TTC549 (cell line): ENCODE measurements around the gene RAB30.

Experiments
- FAIRE-seq: peaks from 2 replicates; lab custom pipeline; 2012; peaks lifted over from hg19 to GRCh38; lab: Jason Lieb, UNC

RAB30 gene

DNA sequence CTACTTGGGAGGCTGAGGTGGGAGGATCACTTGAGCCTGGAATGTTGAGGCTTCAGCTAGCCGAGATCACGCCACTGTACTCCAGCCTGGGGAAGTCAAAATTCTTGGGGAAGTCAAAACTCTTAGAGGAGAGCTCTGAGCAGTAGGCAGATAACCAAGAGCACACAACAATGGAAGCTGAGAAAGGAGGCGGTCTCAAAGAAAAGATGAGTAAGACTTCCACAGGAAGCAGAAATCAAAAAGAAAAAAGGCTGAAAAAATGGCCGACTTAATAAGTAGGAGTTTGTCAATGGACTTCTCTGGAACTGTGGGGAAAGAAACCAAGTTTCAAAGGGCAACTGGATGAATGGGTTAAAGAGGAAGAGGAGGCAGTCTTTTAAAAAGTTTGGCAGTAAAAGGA is 32.1 kb downstream of the RAB30 start:
- FAIRE-seq: no peak

DNA sequence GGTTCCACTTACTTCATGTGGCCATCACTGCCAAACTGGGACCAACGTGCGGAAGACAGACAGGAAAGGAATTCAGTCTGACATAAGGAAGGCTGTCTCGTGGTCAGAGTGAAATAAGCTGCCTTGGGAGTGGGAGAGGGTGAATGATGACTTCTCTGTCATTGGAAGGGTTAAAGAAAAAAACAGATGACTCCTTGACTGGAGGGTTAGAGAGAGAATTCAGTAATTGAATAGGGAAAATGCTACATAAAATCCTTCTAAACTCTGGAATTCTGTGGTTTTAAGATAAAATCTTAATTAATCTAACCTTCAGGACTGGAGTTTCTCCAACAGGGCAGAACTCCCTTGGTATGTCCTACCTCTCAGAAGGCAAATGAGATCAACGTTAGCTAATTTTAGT is 33.8 kb downstream of the RAB30 start:
- FAIRE-seq: no peak

DNA sequence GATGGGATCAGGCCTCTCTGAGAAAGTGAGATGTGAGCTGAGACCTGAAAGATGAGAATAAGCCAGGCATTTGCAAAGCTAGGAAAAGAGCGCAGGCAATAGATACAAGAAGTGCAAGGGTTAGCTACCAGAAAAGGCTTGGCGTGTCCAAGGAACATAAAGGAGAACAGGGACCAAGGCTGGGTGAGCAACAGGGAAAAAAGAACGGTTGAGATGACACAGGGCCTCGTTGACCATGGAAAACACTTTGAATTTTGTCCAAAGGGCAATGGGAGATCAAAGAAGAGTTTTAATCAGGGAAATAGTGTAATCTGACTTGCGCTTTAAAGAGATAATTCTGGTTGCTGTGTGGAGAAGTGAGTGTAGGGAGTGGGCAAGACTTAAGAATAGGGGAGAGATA is 35.0 kb downstream of the RAB30 start:
- FAIRE-seq: no peak

DNA sequence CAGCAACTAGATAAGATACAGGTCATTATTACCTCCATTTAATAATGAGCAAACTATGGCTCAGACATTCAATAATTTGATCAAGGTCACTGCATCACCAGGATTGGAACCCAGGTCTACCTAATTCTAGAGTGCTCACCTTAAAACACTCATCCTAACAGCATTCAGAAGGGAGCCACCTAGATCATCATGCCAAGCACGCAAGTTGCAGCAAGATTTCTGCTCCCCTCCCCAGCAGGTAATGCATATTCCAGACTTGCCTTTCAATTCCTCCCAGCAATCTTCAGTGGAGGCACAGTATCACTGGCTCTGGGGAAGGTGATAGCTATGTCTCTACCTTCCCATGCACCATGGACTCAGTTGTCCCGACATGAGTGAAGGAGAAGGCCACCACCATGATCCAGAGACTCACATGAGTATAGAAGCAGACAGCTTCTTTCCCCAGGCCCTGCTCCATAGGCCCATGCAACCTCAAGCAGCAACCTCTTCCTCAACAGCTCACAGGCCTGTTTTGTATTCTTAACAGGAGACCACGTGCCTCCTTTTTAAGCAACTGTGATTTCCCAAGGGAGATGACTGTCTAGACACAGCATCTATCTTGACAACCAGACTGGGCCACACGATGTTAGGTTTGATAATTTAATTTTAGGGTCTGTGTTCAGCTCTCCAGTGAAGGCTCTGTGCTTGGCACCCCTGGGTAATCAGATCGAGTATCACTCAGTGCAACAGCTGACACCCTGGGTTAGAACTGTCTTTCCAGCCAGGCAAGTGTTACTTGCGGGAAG is 36.4 kb downstream of the RAB30 start:
- FAIRE-seq: no peak

DNA sequence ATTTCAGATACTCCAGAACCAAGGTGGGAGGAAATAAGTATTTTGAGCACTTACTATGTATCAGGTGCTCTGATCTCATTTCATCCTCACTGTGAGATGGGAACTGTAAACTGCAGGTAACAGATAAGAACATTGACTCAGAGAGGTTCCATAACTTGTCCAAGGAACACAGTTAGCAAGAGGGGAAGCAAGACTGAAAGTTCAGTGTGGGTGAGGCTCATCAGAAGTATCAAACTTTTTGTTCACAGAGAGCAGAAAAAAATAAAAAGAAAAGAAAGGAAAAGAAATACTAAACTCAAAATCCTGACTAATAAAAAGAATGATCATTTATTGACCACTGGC is 37.1 kb downstream of the RAB30 start:
- FAIRE-seq: no peak

DNA sequence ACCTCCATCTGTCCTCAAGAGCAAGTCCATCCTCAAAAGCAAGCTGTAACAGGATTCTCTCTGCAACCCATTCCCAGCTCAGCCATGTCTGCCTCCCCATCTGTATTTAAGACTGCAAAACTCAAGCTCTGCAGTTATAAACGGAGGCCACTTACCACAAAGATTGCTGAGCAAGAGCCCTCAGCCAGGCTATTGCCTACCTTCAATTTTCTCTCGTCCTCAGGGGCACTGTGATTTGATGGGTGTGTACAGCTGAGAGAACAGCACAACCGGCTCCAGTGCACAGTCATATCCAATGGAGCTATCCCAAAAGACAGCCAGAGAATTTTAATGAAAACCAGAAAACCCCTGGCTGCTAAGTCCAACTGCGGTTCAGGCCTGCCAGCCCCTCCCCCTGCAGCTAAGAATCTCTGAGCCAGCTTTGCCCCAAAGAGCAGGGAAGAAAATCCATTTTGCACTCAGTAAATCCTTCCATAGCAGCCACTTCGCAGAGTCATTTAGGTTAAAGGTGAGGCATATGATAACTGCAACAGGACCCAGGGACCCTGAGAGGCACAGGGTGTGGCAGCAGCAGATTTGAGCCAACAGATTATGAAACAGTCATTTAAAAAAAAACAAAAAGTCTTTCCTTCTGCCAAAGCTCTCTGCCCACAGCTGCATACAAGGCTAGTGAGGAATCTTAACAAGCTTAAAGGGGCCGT is 37.6 kb downstream of the RAB30 start:
- FAIRE-seq: no peak

DNA sequence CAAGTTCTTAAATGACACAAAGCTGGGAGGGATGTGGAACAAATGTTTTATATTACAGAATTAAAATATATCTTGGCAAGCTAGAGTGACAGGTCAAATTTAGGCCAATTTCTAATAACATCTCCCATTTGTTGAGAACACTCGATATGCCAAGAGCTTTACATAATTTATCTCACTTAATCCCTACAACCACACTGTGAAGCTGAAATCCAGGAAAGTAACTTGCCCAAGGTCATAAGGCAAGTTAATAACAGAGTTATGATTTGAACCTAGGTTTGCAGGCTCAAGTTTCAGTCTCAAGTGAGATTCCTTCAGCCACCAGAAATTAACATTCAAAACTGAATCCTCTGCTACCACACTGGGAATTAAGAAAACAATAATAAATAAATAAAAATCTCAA is 38.3 kb downstream of the RAB30 start:
- no peak for FAIRE-seq

DNA sequence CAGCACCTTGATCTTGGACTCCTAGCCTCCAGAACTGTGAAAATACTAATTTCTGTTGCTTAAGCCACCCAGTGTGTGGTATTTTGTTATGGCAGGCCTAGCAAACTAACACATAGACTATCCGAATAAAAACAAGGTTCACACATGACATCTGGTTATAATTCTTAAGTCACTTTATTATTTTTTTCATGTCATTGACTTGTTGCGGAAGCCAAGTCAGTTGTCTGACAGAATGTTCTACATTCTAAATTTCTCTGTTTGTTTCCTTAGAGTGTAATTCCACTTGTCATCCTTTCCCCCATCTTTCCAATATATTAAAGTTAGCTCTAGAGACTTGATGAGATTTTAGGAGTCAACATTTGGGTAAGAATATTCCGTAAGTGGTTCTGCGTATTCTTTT is 40.6 kb downstream of the RAB30 start:
- FAIRE-seq: no peak

DNA sequence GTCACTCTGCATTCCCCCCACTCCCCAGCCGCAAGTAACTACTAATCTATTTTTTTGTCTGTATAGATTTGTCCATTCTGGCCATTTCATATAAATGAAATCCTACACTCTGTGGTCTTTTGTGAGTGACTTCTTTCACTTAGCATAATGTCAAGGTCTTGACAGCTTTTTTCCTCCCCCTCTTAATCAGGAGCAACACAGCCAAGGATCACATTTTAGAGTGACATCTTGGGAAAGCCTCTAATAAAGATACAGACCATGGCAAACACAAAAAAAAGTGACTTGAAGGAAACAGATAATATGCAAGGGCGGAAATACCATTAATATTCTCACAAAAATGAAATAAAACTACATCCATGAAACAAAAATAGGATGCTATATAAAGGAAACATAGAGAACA is 43.9 kb downstream of the RAB30 start:
- FAIRE-seq: no peak

DNA sequence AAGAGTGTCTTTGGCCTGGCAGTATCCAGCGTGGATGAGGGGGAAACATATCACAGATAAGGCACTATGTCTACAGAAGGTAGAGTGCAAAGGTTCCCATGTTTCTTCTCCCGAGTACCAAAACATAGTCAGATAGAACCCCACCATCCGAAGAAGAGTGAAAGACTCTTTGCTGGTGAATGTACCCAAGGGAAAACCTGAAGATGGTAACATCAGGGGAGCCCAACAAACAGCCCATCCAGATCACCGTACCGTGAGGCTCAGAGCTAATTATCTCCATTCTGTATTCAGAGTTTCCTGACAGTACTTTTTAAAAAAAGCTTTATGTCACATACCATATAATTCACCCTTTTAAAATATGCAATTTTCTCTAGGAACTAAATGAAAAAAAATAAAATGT is 44.4 kb downstream of the RAB30 start:
- FAIRE-seq: no peak

DNA sequence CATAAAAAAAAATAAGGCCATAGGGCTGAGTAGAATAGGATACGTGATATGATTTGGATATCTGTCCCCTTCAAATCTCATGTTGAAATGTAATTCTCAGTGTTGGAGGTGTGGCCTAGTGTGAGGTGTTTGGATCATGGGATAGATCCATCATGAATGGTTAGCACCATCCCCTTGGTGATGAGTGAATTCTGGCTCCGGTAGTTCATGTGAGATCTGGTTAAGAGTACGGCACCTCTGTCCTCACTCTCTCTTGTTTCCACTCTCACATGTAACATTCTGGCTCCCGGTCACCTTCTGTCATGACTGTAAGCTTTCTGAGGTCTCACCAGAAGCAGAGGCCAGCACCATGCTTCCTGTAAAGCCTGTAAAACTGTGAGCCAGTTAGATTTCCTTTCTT is 45.5 kb downstream of the RAB30 start:
- no peak for FAIRE-seq

DNA sequence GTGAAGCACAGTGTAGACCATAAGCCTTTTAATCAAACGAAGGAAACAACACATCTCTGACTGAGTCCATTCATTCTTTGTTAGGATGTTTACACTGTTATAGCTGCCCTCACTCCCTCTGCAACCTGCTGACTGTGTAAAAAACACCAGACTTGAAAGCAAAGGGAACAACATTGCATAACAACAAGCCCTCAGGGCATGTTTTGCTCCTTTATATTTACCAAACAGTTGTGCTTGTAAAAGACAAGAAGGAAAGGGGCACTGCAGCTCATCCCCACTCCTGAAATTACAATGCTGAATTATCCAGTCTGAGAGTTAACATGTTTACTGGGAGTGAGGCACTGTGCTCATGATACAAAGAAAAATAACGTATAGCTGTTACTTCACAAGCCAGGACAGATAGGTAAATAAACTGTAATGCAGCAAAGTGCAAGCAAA is 46.4 kb downstream of the RAB30 start:
- FAIRE-seq: no peak

DNA sequence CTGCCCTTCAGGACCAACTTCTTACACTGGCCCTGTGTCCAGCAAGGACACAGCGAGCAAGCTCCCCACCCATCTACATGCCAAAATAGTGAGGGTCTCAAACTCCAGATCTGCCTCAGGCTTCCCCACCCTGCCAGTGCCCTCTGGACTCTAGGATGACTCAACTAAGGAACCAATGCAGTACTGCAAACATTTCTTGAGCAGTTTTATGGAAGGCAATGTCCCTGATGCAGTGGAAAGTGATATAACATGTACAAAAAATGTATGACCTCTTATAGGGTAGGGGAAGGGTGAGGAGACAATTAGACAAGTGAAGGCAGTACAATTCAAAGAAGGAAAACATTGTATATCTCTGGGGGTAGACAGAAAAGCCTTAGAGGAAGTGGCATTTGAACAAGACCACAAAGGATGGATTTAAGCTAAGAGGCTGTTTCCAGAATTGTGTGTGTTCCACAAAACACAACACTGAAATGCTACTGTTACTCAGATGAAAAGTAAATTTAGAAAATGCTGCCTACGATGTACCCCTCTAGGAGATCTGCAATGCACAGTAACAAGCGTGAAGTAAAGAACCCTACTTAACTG is 47.3 kb downstream of the RAB30 start:
- no peak for FAIRE-seq

DNA sequence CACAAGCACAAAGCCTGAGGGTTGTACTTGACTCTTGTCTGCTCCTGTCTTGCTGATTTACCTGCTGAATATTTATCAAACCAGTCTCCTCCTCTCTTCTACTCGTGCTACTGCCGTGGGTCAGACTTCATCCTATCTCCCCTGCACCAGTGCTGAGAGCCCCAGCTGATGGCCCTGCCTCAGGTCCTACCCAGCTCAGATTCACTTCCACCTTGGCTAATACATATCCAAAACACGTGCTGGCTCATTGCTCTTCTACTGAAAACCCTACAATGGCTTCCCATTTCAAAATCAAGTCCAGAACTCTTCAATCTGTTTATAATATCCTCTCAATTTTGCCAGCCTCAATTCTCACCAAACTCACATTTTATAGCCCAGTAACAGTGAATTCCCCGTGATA is 48.3 kb downstream of the RAB30 start:
- no peak for FAIRE-seq

DNA sequence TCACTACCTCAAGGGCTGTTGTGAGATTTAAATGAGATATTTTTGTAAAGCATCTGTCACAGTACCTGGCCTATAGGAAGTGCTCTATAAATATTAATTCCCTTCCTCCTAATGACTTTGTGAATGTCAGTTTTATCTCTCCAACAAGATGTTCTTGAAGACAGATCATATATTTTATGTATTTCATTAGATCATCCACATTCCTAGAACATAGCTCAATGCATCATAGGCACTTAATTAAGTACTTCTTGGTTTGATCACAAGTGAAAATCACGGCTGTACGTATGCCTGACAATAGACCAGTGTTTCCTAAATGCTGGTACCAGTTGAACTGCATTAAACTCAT is 49.9 kb downstream of the RAB30 start:
- FAIRE-seq: no peak

DNA sequence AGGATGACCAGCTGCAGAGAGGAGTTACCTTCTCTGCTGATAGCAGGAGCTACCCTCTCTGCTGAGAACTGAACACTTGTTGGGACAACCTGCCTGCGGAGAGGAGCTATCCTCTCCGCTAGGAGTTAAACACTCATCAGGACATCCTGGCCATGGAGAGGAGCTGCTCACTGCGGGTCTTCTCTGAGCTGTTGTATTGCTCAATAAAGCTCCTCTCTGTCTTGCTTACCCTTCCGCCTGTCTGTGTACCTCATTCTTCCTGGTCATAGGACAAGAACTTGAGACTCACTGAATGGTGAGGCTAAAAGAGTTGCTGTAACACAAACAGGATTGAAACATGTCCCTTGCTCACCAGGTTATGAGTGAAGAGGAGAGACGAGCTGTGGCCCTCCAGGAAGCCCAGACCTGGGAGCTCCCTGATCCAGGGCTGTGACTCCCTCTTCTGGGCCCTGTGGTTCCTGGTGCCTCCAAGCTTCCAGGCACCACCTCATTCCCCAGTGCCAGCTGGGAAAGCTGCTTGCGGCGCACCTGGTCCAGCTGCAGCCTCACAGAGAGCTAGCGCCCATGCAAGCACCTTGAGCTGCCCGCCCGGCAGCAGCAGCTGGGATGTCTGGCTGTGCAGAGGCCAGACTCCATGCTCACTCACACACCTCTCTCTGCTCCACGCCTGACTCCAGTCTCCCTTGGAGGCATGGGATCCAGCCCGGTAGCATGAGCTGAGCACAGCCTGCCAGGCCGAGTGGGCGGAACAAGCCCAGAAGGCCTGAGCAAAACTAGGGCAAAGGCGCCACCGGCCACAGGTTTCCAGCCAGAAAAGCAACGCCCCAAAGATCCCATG is 50.5 kb downstream of the RAB30 start:
- FAIRE-seq: no peak

DNA sequence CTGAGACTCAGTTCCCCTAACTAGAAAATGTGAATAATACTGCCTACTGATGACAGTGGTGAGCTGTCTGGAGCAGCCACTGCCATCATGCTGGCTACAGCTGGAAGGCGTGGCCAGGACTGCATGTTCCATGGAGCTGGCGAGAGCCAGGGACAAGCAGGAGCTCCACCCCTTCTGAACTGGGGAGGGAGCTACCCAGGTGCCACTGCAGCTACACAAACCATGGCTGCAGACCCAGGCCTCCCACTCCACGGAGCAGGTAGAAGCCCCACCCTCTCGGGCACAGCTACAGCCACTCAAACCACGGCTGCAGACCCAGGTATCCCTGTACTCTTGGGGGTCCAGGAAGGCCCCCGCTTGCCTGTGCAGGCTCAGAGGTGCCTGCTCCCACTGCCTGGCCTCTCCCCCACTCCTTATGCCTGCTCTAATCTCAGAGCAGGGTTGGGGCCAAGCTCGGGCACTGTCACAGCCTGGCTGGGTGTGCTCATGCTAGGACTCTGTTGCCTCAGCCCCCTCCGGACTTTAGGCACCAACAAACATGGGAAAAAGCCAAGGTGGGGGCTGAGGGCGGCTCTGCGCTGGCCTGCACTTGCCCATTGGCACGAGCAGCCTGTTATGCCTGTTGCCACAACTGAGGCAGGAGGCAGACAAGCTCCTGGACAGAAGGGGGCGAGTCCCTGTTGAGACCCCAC is 51.7 kb downstream of the RAB30 start:
- no peak for FAIRE-seq

DNA sequence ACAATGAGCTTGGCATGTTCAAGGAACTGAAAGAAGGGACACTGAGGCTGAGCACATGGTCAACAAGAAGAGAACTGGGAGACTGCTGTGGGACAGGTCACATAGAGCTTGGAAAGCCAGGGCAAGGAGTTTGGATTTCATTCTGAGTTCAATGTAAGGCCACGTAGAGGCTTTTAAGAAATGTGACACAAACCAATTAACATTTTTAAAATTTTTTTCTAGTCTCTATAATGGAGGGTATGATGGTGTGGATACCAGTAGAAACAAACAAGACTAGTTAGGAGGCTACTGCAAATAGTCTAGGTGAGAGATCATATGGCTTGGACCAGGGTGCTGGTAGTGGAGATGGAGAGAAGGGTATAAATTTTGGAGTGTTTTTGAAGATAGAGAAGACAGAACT is 56.7 kb downstream of the RAB30 start:
- FAIRE-seq: no peak

DNA sequence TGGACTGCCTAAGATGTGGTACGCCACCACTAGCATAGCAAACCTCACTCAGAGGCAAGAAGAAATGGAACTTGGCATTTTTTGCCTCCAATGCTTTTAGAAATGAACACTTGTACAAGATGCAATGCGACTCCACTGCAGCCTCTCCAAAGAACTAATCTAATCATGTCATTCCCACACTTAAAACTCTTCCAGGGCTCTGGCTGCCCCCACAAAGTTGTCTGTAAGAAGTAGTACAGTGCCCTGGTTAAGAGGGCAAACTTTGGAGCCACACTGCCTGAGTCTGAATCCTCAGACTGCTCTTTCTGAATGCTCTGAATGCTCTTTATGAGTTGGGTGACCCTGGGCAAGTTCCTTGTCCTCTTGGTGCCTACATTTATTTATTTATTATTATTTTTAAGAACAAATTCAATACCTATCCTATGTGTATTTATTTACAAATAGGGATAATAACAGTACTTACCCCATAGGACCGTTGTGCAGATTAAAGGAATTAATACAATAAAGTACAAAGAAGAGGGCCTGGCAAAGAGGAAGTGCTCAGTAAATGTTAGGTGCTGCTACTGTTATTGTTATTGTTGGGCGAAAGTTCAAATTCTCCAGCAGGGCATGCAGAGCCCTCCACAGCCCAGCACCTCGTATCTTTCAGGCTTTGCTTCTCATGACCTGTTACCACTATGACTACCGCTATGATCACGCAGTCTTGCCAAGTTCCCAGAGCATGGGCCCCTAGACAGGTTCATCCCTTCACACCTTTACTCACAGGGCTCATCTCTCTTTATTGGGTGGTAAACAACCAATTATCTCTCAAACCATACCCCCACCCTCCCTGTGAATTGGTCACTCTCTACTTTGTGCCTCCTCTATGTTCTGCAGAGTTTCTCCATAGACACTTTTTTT is 59.3 kb downstream of the RAB30 start:
- no peak for FAIRE-seq

DNA sequence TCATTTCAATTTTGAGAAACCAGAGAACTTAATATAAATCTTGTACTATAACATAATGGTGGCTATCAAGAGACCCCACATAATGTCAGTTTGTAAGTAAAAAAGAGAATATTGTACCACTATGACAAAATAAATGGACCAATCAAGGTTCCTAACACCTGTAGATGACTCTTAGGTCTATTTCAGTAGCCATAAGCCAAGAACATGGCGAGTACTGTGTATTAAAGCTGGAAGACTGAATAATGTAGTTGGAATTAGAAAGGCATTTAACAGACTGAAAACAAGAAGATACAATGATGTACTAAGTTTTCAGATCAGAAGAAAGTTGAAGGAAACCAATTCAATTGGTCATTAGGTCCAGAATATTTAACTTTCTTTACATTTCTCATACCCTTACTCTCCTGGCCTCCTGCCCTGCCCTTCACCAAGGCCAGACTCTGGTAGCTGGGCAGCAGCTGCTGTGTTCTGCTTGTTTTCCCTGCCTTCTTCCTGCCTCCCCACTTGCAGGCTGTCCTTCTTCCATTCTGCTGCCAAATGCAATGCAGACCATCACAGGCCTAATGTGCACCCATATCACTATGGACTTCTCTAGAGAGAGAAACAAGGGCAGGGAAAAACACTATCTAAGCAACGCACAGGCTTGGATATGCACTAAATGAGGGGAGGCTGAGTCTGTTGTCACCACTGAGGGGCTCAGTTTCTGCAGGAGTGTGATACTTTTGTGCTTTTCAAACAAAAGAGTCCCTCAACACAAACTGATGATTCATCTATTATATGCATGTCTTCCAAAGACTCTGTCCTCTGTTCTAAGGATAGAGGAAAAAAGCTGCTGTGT is 60.1 kb downstream of the RAB30 start:
- no peak for FAIRE-seq
